ENCODE results near the gene FAHD2B.
"Not testable (repeated sequence)": the region's sequence is repeated elsewhere in the genome, so short reads cannot be mapped to it uniquely, and the experiment has no call there.

FAHD2B gene, protein sequence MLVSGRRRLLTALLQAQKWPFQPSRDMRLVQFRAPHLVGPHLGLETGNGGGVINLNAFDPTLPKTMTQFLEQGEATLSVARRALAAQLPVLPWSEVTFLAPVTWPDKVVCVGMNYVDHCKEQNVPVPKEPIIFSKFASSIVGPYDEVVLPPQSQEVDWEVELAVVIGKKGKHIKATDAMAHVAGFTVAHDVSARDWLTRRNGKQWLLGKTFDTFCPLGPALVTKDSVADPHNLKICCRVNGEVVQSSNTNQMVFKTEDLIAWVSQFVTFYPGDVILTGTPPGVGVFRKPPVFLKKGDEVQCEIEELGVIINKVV

GRCh38 chr2:97094772-97095611 lies at the start of gene FAHD2B:
FAHD2B (minus strand) TSS chr2:97094882; CDS start chr2:97091706, 3,176 bp downstream.
- not testable (repeated sequence) for DNase-seq (ENCODE audit: low spot score)

- not testable (repeated sequence) for DNase-seq (ENCODE audit: low spot score)
These were observed 49.3 kb upstream of the FAHD2B start for GRCh38 chr2:97144016-97144415.

DNA sequence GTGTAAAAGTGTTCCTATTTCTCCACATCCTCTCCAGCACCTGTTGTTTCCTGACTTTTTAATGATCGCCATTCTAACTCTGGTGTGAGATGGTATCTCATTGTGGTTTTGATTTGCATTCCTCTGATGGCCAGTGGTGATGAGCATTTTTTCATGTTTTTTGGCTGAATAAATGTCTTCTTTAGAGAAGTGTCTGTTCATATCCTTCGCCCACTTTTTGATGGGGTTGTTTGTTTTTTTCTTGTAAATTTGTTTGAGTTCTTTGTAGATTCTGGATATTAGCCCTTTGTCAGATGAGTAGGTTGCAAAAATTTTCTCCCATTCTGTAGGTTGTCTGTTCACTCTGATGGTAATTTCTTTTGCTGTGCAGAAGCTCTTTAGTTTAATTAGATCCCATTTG lies 34.4 kb upstream of the FAHD2B start:
- not testable (repeated sequence) for DNase-seq (ENCODE audit: low spot score)

DNA sequence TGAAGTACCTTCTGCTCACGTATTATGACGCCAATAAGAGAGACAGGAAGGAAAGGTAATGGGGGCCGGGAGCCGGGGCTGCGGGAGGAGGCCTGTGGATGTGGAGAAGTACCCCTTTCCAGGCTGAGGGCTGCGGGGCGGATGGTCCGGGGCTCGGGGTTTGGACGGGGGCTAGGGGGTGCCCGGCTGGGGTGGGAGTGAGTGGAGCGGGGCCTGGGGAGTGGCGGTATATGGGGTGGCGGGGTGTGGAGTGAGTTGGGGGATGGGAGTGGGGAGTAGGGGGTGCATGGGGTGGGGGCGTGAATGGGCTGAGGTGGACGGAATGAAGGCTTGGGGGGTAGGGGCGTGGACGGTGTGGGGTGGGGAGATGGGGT lies 19.2 kb upstream of the FAHD2B start:
- DNase-seq (ENCODE audit: low spot score), result not testable (repeated sequence)

- peak; percentile 40 for DNase-seq (ENCODE audit: low spot score)
These were observed 18.6 kb upstream of the FAHD2B start, which contains the start of gene ANKRD36 for GRCh38 chr2:97113050-97113881. ANKRD36 (plus strand) TSS chr2:97113153; CDS start chr2:97113740, 587 bp downstream.

DNA sequence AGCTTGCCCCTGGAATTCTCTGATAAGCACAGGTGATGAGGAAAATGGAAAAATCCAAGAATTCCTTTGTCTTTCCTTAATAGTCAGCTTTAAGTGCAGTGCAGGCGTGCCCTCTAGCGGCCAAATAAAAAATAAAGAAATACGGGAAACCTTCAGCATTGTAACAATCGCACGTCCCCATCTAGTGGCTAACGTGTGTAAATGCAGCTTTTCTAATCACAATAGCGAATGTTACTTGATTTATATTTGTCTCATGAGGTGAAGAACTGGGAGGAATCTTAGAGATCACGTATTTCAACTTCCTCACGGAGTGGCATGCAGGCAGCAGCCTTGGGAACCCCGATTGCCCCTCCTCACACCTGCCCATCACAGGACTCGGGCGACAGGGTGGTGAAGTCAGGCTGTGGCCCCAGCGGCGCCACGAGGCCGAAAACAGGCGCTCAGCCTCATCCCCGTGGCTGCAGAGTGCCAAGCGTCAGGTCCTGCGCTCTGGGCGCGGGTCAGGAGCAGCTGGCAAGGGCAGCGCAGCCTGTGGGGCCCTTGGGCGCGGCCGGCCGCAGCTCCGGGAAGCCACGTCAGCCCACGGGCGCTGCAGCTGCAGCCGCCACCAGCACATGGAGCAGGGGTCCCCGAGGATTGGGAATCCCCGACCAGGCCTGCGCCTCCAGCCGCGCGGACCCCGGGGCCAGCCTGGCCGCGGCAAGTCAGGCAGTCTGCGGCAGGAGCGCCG lies 17.8 kb upstream of the FAHD2B start:
- not testable (repeated sequence) for DNase-seq (ENCODE audit: low spot score)

DNA sequence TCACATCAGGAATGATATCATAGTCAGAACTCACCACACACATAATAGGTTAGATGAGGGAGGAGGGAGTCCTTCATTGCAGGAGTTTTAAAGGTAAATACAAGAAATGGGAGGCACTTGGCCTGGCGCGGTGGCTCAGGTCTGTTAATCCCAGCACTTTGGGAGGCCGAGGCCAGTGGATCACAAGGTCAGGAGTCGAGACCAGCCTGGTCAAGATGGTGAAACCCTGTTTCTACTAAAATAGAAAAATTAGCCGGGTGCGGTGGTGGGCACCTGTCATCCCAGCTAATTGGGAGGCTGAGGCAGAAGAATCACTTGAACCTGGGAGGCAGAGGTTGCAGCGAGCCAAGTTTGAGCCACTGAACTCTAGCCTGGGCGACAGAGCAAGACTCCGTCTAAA lies 16.6 kb upstream of the FAHD2B start:
- not testable (repeated sequence) for DNase-seq (ENCODE audit: low spot score)

GRCh38 chr2:97106878-97107277 lies 12.2 kb upstream of the FAHD2B start:
- not testable (repeated sequence) for DNase-seq (ENCODE audit: low spot score)

DNA sequence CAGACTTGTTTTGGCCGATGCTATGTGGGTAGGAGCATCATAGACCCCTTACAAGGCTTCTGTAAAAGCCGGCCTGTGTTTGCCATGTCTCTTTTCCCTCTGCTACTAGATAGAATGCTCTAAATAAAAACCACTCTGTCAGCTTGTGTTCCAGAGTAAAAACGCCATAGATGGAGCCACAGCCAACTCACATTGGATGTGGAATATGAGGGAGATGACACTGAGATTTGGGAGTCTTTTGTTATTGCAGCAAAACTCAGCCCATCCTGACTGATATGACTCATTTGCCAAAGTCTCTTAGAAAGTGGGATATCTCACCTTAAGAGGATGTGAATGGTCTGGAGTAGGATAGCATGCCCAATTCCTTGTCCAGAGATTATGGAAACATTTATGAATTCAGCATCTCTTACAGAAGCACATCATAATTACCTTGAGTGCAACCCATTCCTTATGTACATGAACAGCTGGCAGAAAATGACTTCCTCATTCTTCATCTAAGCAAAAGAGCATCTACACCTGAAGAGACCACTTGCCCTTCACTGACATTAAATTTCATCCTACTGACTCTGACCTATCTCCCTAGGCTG lies 4.2 kb upstream of the FAHD2B start:
- DNase-seq (ENCODE audit: low spot score), result not testable (repeated sequence)

DNA sequence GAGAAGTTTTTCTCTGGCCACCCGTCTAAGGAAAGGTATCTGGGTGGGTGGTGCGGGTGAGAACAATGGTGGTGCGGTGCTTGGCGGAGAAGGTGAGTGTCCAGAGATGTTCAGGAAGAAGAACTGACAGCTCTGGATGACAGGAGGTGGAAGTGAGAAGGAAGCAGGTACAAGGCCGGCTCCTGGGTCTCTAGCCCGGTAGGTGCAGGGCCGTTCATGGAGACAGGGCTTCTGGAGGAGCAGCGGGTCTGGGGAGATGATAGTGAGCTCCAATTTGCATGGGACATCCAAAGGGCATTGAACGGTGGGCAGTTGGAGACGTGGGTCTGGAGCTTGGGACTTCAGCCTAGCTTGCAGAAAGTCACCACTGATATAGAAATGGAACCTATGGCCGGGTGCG lies 979 bp upstream of the FAHD2B start:
- DNase-seq (ENCODE audit: low spot score), result no peak

DNA sequence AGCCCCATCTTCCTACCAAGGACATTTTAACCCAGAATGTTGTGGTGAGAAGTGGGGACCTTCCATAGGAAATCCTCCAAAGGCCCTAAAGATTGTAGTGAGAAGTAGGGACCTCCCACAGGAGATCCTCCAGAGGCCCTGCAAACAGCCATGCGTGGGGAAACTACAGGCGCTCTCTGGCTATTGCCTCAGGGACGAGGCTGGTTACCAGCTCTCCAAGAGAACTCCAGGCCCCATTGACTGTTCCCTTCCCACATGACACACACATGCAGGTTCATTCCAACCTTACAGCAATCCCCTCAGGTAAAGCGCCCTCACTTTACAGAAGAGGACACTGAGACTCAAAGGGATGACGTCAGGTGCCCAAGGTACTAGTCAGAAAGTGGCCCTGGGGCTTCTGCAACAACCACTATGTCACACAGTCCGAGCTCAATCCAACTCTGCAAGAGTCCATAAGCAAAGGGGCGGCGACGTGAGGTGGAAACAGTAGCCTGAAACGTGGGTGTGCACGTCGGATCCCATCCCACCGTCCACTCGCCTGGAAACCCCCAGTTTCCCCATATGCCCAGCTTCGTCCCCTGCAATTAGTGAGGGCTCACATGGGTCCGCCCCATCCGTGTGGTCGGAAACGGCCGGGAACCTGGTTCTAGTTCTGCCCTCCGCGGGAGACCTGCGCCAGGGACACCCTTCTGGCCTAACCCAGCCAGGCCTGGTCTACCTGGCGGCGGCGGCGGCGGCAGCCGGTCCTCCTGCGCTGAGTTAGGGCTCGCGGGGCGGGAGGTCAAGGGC lies 505 bp downstream of the FAHD2B start:
- not testable (repeated sequence) for DNase-seq (ENCODE audit: low spot score)

DNA sequence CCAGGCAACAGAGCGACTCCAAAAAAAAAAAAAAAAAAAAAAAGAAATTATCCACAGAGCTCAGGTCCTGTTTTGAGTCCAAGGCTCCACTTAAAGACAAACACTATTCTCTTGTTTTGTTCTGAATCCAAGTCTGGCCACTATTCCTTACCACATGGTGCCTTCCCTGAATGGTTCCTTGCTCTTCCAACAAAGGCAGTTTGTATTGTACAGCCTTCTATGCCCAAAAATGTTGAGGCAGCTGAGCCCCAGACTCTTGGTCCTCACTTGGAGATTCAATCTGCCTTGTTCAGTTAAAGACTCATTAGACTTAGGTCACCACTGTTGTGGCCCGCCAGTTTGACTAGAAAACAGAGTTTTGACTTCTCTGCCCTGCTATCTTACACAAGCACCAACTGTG lies 1.7 kb downstream of the FAHD2B start:
- DNase-seq (ENCODE audit: low spot score), result not testable (repeated sequence)

GRCh38 chr2:97088706-97089105 lies 6.0 kb downstream of the FAHD2B start:
- DNase-seq (ENCODE audit: low spot score), result not testable (repeated sequence)

DNA sequence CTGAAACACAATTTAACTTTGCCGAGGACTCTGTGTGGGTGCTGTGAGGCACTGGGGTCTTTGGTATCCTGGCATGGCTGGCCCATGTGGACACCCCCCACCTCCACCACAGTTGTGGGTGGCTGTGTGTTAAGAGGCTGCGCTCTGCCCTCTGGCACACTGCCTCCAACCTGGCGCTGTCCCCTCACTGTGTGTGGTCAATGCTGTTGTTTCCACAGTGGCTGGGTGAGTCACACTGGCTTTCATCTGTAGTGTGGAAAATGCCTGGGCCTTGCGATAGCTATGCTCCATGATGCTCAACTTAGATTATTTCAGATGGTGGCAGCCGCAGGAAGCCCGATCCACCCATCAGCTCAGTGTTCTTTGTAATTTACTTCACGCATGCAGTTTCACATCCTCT lies 9.6 kb downstream of the FAHD2B start:
- DNase-seq (ENCODE audit: low spot score), result not testable (repeated sequence)

- not testable (repeated sequence) for DNase-seq (ENCODE audit: low spot score)
These were observed 11.2 kb downstream of the FAHD2B start for GRCh38 chr2:97083516-97083915.

- DNase-seq (ENCODE audit: low spot score), result not testable (repeated sequence)
These were observed 12.5 kb downstream of the FAHD2B start for GRCh38 chr2:97082206-97082605.

- not testable (repeated sequence) for DNase-seq (ENCODE audit: low spot score)
These were observed 13.8 kb downstream of the FAHD2B start for GRCh38 chr2:97080855-97081254.

DNA sequence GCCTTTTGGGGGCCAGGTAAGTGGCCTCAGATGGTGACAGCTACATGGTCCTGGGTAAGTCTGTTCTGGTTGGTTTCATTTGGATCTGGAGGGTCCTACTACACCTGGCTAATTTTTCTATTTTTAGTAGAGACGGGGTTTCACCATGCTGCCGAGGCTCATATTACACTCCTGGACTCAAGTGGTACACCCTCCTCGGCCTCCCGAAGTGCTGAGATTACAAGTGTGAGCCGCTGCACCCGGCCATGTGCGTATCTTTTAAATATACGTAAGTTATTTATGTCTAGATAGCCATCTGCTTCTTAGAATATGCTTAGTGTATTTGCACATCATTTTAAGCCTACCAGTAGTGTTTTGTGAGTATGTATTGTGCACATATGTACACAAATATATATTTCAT lies 17.5 kb downstream of the FAHD2B start:
- not testable (repeated sequence) for DNase-seq (ENCODE audit: low spot score)

DNA sequence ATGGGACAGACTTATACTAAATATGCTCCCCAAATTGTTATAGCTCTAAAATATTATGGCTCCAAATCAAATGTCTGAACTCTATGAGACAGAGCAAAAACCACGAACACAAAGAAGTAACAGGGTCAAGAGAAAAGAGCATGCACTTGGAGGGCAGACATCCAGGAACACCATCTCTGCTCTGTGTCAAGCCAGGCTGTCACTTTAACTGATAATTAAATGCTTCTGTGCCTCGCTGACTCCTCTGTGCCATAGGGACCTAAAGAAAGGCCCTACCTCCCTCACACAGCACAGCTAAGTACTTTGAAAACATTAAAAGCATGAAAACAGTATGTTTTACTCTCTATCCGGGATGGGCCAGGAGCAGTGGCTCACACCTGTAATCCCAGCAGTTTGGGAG lies 23.8 kb downstream of the FAHD2B start:
- not testable (repeated sequence) for DNase-seq (ENCODE audit: low spot score)

- DNase-seq (ENCODE audit: low spot score), result not testable (repeated sequence)
These were observed 26.0 kb downstream of the FAHD2B start for GRCh38 chr2:97068722-97069121.
